ENCODE measurements around the gene EIF4G3.
"Not testable (repeated sequence)": the region's sequence is repeated elsewhere in the genome, so short reads cannot be mapped to it uniquely, and the experiment has no call there.

The EIF4G3 gene

GRCh38 chr1:21188235-21188634, 11.5 kb upstream of the EIF4G3 start:
- no peak for DNase-seq

- DNase-seq: no peak
Observed at GRCh38 chr1:21185221-21185731, 8.6 kb upstream of the EIF4G3 start.

GRCh38 chr1:21184276-21184675, 7.6 kb upstream of the EIF4G3 start:
- no peak for DNase-seq

GRCh38 chr1:21182181-21182731, 5.6 kb upstream of the EIF4G3 start:
- DNase-seq: no peak

GRCh38 chr1:21178271-21178670, 1.6 kb upstream of the EIF4G3 start:
- not testable (repeated sequence) for DNase-seq

GRCh38 chr1:21175670-21176581, 771 bp downstream of the EIF4G3 start:
- no peak for DNase-seq

- no peak for DNase-seq
Observed at GRCh38 chr1:21175324-21175669, 1.4 kb downstream of the EIF4G3 start.

GRCh38 chr1:21174654-21175323, 1.9 kb downstream of the EIF4G3 start:
- DNase-seq: no peak

GRCh38 chr1:21174230-21174629, 2.5 kb downstream of the EIF4G3 start:
- DNase-seq: no peak

- DNase-seq: not testable (repeated sequence)
Observed at GRCh38 chr1:21173096-21173495, 3.6 kb downstream of the EIF4G3 start.

GRCh38 chr1:21170837-21171236, 5.9 kb downstream of the EIF4G3 start:
- DNase-seq: not testable (repeated sequence)

GRCh38 chr1:21168444-21168843, 8.3 kb downstream of the EIF4G3 start:
- no peak for DNase-seq

GRCh38 chr1:21165646-21166045, 11.1 kb downstream of the EIF4G3 start:
- no peak for DNase-seq

GRCh38 chr1:21165076-21165475, 11.6 kb downstream of the EIF4G3 start:
- no peak for DNase-seq

GRCh38 chr1:21164266-21164665, 12.4 kb downstream of the EIF4G3 start:
- no peak for DNase-seq

GRCh38 chr1:21162740-21163464, 13.8 kb downstream of the EIF4G3 start:
- DNase-seq: no peak

- DNase-seq: no peak
Observed at GRCh38 chr1:21161842-21162241, 14.9 kb downstream of the EIF4G3 start.

- no peak for DNase-seq
Observed at GRCh38 chr1:21160263-21160796, 16.4 kb downstream of the EIF4G3 start.

- no peak for DNase-seq
Observed at GRCh38 chr1:21157868-21158267, 18.8 kb downstream of the EIF4G3 start.

GRCh38 chr1:21157054-21157453, 19.6 kb downstream of the EIF4G3 start:
- no peak for DNase-seq

- no peak for DNase-seq
Observed at GRCh38 chr1:21156019-21156418, 20.7 kb downstream of the EIF4G3 start.

GRCh38 chr1:21154717-21155116, 22.0 kb downstream of the EIF4G3 start:
- no peak for DNase-seq

GRCh38 chr1:21153388-21153787, 23.3 kb downstream of the EIF4G3 start:
- DNase-seq: no peak

All from T1000 (cell line).